HEK293 (cell line): ENCODE measurements around the gene FGFR2.

Experiments used
- CTCF ChIA-PET: fragments of 350-600 bp; formaldehyde crosslinking; extraction: SDS; loops from one replicate; lab custom pipeline; 2021; ENCODE audit warnings: antibody characterized with exemption; lab: Yijun Ruan, JAX
- POLR2A ChIA-PET: fragments of 300-600 bp; formaldehyde crosslinking; extraction: SDS; loops from one replicate; lab custom pipeline; 2020; ENCODE audit warnings: antibody characterized with exemption, inconsistent platforms; lab: Yijun Ruan, JAX
- H3K27ac ChIP-seq: fragments of 200-500 bp; sonication (Bioruptor generic); 2 replicates; pipeline ENCODE4 v1.5.1; 2014; ENCODE audit warnings: low read depth, low read length, control low read depth, inconsistent platforms; ENCODE audit errors: extremely low read depth
- H3K36me3 ChIP-seq, 2 experiments: fragments of 200-500 bp in 1 of 2; sonication (Bioruptor generic) in 1 of 2; 1 replicate in 1 of 2; 2 replicates in 1 of 2; pipeline ENCODE4 v1.5.1; 2014 to 2017; ENCODE audit warnings: inconsistent platforms in 2 of 2, low read length in 2 of 2; ENCODE audit not compliant: control insufficient read depth in 2 of 2, insufficient read depth in 1 of 2
- H3K4me1 ChIP-seq: fragments of 200-500 bp; sonication (Bioruptor generic); 2 replicates; pipeline ENCODE4 v1.5.1; 2014; ENCODE audit warnings: mild to moderate bottlenecking, low read length, inconsistent platforms; ENCODE audit not compliant: control insufficient read depth, insufficient read depth
- H3K4me3 ChIP-seq: 2 replicates; pipeline ENCODE4 v1.5.1; 2011; ENCODE audit warnings: low read depth, mild to moderate bottlenecking, control low read depth, low read length, moderate library complexity
- H3K9me3 ChIP-seq: fragments of 200-500 bp; sonication (Bioruptor generic); 2 replicates; pipeline ENCODE4 v1.5.1; 2014; ENCODE audit warnings: low read depth, low read length, inconsistent platforms; ENCODE audit not compliant: control insufficient read depth, insufficient read depth
- BCL11A ChIP-seq: fragments of 450-650 bp; formaldehyde crosslinking; IDR thresholded peaks from 2 replicates; pipeline ENCODE4 v1.5.1; 2016; ENCODE audit warnings: low read depth, missing biosample characterization, missing genetic modification characterization
- HOXD13 ChIP-seq: sonication (generic); formaldehyde crosslinking; IDR thresholded peaks from 2 replicates; pipeline ENCODE4 v1.8.0; 2022; ENCODE audit warnings: missing genetic modification reagents, borderline replicate concordance
- IKZF3 ChIP-seq: fragments of 450-650 bp; IDR thresholded peaks from 2 replicates; pipeline ENCODE4 v1.5.0; 2018; ENCODE audit warnings: missing biosample characterization, mild to moderate bottlenecking, missing genetic modification characterization, moderate library complexity
- KLF7 ChIP-seq: fragments of 450-650 bp; formaldehyde crosslinking; IDR thresholded peaks from 2 replicates; pipeline ENCODE4 v1.5.1; 2016; ENCODE audit warnings: missing biosample characterization, missing genetic modification characterization, borderline replicate concordance
- PRDM4 ChIP-seq: fragments of 450-650 bp; formaldehyde crosslinking; IDR thresholded peaks from 2 replicates; pipeline ENCODE4 v1.5.1; 2017; ENCODE audit warnings: missing biosample characterization, missing genetic modification characterization
- PRDM6 ChIP-seq: fragments of 450-650 bp; formaldehyde crosslinking; IDR thresholded peaks from 2 replicates; pipeline ENCODE4 v1.5.1; 2017; ENCODE audit warnings: missing biosample characterization, missing genetic modification characterization
- SP2 ChIP-seq: fragments of 450-650 bp; formaldehyde crosslinking; IDR thresholded peaks from 2 replicates; pipeline ENCODE4 v1.5.1; 2016; ENCODE audit warnings: missing biosample characterization, missing genetic modification characterization
- YY2 ChIP-seq: fragments of 450-650 bp; formaldehyde crosslinking; IDR thresholded peaks from 2 replicates; pipeline ENCODE4 v1.5.1; 2016; ENCODE audit warnings: missing biosample characterization, missing genetic modification characterization
- ZIC2 ChIP-seq: fragments of 450-650 bp; formaldehyde crosslinking; IDR thresholded peaks from 2 replicates; pipeline ENCODE4 v1.5.1; 2016; ENCODE audit warnings: missing biosample characterization, missing genetic modification characterization
- ZNF114 ChIP-seq: fragments of 450-650 bp; formaldehyde crosslinking; IDR thresholded peaks from 2 replicates; pipeline ENCODE4 v1.5.0; 2017; ENCODE audit warnings: missing biosample characterization, missing genetic modification characterization
- ZNF146 ChIP-seq: fragments of 450-650 bp; formaldehyde crosslinking; IDR thresholded peaks from 2 replicates; pipeline ENCODE4 v1.5.1; 2016; ENCODE audit warnings: missing biosample characterization, missing genetic modification characterization
- ZNF18 ChIP-seq: fragments of 450-650 bp; formaldehyde crosslinking; IDR thresholded peaks from 2 replicates; pipeline ENCODE4 v1.5.1; 2016; ENCODE audit warnings: missing biosample characterization, missing genetic modification characterization
- ZNF2 ChIP-seq: fragments of 450-650 bp; formaldehyde crosslinking; IDR thresholded peaks from 2 replicates; pipeline ENCODE4 v1.5.1; 2016; ENCODE audit warnings: missing biosample characterization, missing genetic modification characterization
- ZNF266 ChIP-seq: fragments of 450-650 bp; formaldehyde crosslinking; IDR thresholded peaks from 2 replicates; pipeline ENCODE4 v1.5.1; 2016; ENCODE audit warnings: missing biosample characterization, missing genetic modification characterization, low read depth
- ZNF324 ChIP-seq: fragments of 450-650 bp; formaldehyde crosslinking; IDR thresholded peaks from 2 replicates; pipeline ENCODE4 v1.5.1; 2016; ENCODE audit warnings: missing biosample characterization, missing genetic modification characterization
- ZNF350 ChIP-seq: fragments of 450-650 bp; formaldehyde crosslinking; IDR thresholded peaks from 2 replicates; pipeline ENCODE4 v1.5.0; 2017; ENCODE audit warnings: missing biosample characterization, mild to moderate bottlenecking, missing genetic modification characterization
- ZNF37A ChIP-seq: fragments of 450-650 bp; IDR thresholded peaks from 2 replicates; pipeline ENCODE4 v1.5.1; 2018; ENCODE audit warnings: missing biosample characterization, missing genetic modification characterization
- ZNF394 ChIP-seq: fragments of 450-650 bp; formaldehyde crosslinking; IDR thresholded peaks from 2 replicates; pipeline ENCODE4 v1.5.1; 2016; ENCODE audit warnings: missing biosample characterization, missing genetic modification characterization, mild to moderate bottlenecking, moderate library complexity, borderline replicate concordance
- ZNF48 ChIP-seq: fragments of 450-650 bp; formaldehyde crosslinking; IDR thresholded peaks from 2 replicates; pipeline ENCODE4 v1.5.1; 2016; ENCODE audit warnings: missing biosample characterization, missing genetic modification characterization
- ZNF530 ChIP-seq: fragments of 450-650 bp; formaldehyde crosslinking; IDR thresholded peaks from 2 replicates; pipeline ENCODE4 v1.5.1; 2016; ENCODE audit warnings: low read depth, missing biosample characterization, missing genetic modification characterization
- ZNF571 ChIP-seq: fragments of 450-650 bp; formaldehyde crosslinking; IDR thresholded peaks from 2 replicates; pipeline ENCODE4 v1.5.0; 2017; ENCODE audit warnings: missing biosample characterization, missing genetic modification characterization
- ZNF596 ChIP-seq: fragments of 450-650 bp; IDR thresholded peaks from 2 replicates; pipeline ENCODE4 v1.5.0; 2018; ENCODE audit warnings: missing biosample characterization, mild to moderate bottlenecking, missing genetic modification characterization, moderate library complexity
- ZNF610 ChIP-seq: fragments of 450-650 bp; formaldehyde crosslinking; IDR thresholded peaks from 2 replicates; pipeline ENCODE4 v1.5.1; 2016; ENCODE audit warnings: missing biosample characterization, missing genetic modification characterization, borderline replicate concordance
- ZNF623 ChIP-seq: fragments of 450-650 bp; formaldehyde crosslinking; IDR thresholded peaks from 2 replicates; pipeline ENCODE4 v1.5.1; 2016; ENCODE audit warnings: missing biosample characterization, missing genetic modification characterization
- ZNF658 ChIP-seq: fragments of 450-650 bp; formaldehyde crosslinking; IDR thresholded peaks from 2 replicates; pipeline ENCODE4; 2016; ENCODE audit warnings: missing biosample characterization, missing genetic modification characterization
- ZNF843 ChIP-seq: fragments of 450-650 bp; formaldehyde crosslinking; IDR thresholded peaks from 2 replicates; pipeline ENCODE4 v1.5.1; 2016; ENCODE audit warnings: missing biosample characterization, missing genetic modification characterization
- TF ChIP-seq, protein P1 (sequence below): fragments of 450-650 bp; formaldehyde crosslinking; IDR thresholded peaks from 2 replicates; pipeline ENCODE4 v1.5.1; 2017; ENCODE audit warnings: missing biosample characterization, missing genetic modification characterization
- TF ChIP-seq, protein P2 (sequence below): fragments of 450-650 bp; IDR thresholded peaks from 2 replicates; pipeline ENCODE4 v1.5.1; 2018; ENCODE audit warnings: missing biosample characterization, mild to moderate bottlenecking, missing genetic modification characterization

Gene FGFR2

DNA sequence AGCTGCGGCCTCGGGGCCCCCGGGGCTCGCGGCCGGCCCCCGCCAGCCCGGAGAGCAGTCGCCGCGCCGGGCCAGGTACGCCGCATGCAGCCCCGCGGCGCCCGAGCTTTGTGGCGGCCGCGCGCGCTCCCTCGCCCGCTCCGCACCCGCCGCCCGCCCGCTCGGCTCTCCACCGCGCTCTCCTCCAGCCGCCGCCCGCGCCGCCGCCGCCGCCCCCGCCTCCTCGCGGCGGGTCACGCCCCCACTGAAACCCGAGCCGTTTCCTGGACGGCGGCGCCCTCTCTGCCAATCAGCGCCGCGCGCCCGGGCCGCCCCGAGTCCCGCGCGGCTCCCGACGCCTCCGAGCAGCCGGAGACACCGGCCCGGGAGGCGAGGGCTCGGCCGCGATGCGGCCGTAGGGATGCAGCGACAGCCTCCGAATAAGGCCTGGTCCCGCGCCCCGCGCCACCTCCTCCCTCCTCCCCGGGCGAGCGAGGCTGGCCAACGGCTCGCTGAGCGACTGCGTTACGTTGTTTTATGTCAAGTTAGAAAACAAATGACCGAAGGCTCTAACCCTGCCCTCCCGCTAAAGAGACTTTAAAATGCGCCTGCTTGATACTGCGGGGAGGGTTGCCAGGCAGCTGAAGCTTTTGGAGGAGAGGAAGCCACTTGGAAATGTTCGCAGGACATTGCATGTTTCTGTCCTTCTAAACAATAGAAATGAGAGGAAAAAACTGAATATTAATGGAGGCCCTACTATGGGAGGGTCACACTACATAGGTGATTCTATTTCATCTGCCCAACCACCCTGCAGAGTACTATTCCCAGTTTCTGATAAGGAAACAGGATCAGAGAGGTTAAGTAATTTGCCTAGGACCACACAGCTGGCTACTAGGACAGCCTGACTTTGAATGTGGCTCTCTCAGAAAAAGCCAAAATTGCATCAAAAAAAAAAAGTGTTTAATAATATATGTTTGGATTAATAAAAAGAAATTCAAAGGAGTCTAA lies at the start of gene FGFR2:
Gene FGFR2 (minus strand): TSS at position 182 of the 987 bp plus-strand sequence. CDS start 4,627 bp downstream, outside the sequence.
- H3K27ac ChIP-seq: peak within 1 kb of the TSS; percentile 96
- peak within 1 kb of the TSS; percentile 67 for H3K4me3 ChIP-seq
- ChIA-PET CTCF (interaction anchor here (0.6 to 1.7 kb wide), 5 partner anchors 9 to 288 kb away, joined by 3 to 6 read pairs (median 3); no protein-coding TSS in a partner anchor), POLR2A (no interaction called here)
- no peaks in the 10 kb centered on the region for H3K9me3 ChIP-seq
- peaks cover 6% of the 10 kb centered on the region for H3K4me1 ChIP-seq
- H3K36me3 ChIP-seq: peaks cover 0 to 7% of the 10 kb centered on the region in 2 experiments; a peak in 1 of 3 replicates
- TF ChIP-seq ZNF394 (tag by site-specific recombination) (no peak), PRDM6 (tag by site-specific recombination) (no peak), ZNF623 (tag by site-specific recombination) (no peak), ZNF596 (tag by site-specific recombination) (peak; percentile 22; the same call in 1 of the 2 replicates), IKZF3 (tag by site-specific recombination) (peak; percentile 45; the same call in 1 of the 2 replicates), SP2 (tag by site-specific recombination) (peak; percentile 44), BCL11A (tag by site-specific recombination) (peak; percentile 32; the same call in 1 of the 2 replicates), ZNF37A (tag by site-specific recombination) (peak; percentile 68; the same call in 1 of the 2 replicates), ZNF350 (tag by site-specific recombination) (no peak), ZNF18 (tag by site-specific recombination) (no peak), ZNF530 (tag by site-specific recombination) (no peak), ZNF610 (peak; percentile 52; the same call in 1 of the 2 replicates), ZNF146 (no peak), YY2 (tag by site-specific recombination) (no peak), ZNF571 (no peak), PRDM4 (tag by site-specific recombination) (no peak), HOXD13 (no peak), ZNF266 (tag by site-specific recombination) (no peak), ZNF324 (tag by site-specific recombination) (peak; percentile 30; the same call in 1 of the 2 replicates), KLF7 (tag by site-specific recombination) (no peak), ZNF2 (peak; percentile 37; the same call in 1 of the 2 replicates), ZNF658 (tag by site-specific recombination) (no peak), ZNF114 (tag by site-specific recombination) (no peak), ZNF843 (tag by site-specific recombination) (no peak), ZNF48 (tag by site-specific recombination) (no peak), ZIC2 (tag by site-specific recombination) (no peak)
- TF ChIP-seq, protein P1, sequence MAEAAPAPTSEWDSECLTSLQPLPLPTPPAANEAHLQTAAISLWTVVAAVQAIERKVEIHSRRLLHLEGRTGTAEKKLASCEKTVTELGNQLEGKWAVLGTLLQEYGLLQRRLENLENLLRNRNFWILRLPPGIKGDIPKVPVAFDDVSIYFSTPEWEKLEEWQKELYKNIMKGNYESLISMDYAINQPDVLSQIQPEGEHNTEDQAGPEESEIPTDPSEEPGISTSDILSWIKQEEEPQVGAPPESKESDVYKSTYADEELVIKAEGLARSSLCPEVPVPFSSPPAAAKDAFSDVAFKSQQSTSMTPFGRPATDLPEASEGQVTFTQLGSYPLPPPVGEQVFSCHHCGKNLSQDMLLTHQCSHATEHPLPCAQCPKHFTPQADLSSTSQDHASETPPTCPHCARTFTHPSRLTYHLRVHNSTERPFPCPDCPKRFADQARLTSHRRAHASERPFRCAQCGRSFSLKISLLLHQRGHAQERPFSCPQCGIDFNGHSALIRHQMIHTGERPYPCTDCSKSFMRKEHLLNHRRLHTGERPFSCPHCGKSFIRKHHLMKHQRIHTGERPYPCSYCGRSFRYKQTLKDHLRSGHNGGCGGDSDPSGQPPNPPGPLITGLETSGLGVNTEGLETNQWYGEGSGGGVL: peak; percentile 31; the same call in 1 of the 2 replicates
- TF ChIP-seq, protein P2, sequence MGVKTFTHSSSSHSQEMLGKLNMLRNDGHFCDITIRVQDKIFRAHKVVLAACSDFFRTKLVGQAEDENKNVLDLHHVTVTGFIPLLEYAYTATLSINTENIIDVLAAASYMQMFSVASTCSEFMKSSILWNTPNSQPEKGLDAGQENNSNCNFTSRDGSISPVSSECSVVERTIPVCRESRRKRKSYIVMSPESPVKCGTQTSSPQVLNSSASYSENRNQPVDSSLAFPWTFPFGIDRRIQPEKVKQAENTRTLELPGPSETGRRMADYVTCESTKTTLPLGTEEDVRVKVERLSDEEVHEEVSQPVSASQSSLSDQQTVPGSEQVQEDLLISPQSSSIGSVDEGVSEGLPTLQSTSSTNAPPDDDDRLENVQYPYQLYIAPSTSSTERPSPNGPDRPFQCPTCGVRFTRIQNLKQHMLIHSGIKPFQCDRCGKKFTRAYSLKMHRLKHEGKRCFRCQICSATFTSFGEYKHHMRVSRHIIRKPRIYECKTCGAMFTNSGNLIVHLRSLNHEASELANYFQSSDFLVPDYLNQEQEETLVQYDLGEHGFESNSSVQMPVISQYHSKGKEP: peak; percentile 63; the same call in 1 of the 2 replicates
